Hindlimb muscle (tissue), 1 donor: ENCODE measurements around the gene DMAC1. TPM values are rescaled to one million over a fixed set of nuclear protein-coding genes. Genes with fewer than 3 reads are reported as not detected.

Experiments used
- DNase-seq: peaks from one replicate; pipeline ENCODE4 v3.0.0-alpha.2; 2013
- polyA plus RNA-seq: library from polyadenylated mRNA; unstranded; fragments of 120-200 nt; gene quantifications from one replicate; pipeline ENCODE4 v1.2.1, GENCODE V29; 2013; ENCODE audit not compliant: insufficient read length

DMAC1 gene
- polyA plus RNA-seq: 51.6 TPM

- DNase-seq: peak; percentile 89
Measured at GRCh38 chr9:7799234-7799943, at the start of gene DMAC1. Gene DMAC1 (minus strand): TSS chr9:7799778. CDS start chr9:7799734, 44 bp downstream.

GRCh38 chr9:7849362-7849761 lies 49.8 kb upstream of the DMAC1 start:
- DNase-seq: no peak

GRCh38 chr9:7848498-7848897 lies 48.9 kb upstream of the DMAC1 start:
- no peak for DNase-seq

- no peak for DNase-seq
Measured at GRCh38 chr9:7844242-7844641, 44.7 kb upstream of the DMAC1 start.

- no peak for DNase-seq
Measured at GRCh38 chr9:7841831-7842230, 42.3 kb upstream of the DMAC1 start.

- DNase-seq: no peak
Measured at GRCh38 chr9:7834531-7834930, 35.0 kb upstream of the DMAC1 start.

GRCh38 chr9:7828334-7828733 lies 28.8 kb upstream of the DMAC1 start:
- DNase-seq: no peak

GRCh38 chr9:7827792-7828191 lies 28.2 kb upstream of the DMAC1 start:
- DNase-seq: no peak

GRCh38 chr9:7827056-7827455 lies 27.5 kb upstream of the DMAC1 start:
- DNase-seq: no peak

- peak; percentile 32 for DNase-seq
Measured at GRCh38 chr9:7823651-7824050, 24.1 kb upstream of the DMAC1 start.

- no peak for DNase-seq
Measured at GRCh38 chr9:7819984-7820383, 20.4 kb upstream of the DMAC1 start.

- DNase-seq: no peak
Measured at GRCh38 chr9:7816021-7816420, 16.4 kb upstream of the DMAC1 start.

GRCh38 chr9:7813030-7813429 lies 13.5 kb upstream of the DMAC1 start:
- DNase-seq: no peak

- DNase-seq: no peak
Measured at GRCh38 chr9:7811677-7812076, 12.1 kb upstream of the DMAC1 start.

- no peak for DNase-seq
Measured at GRCh38 chr9:7802666-7803065, 3.1 kb upstream of the DMAC1 start.

- DNase-seq: no peak
Measured at GRCh38 chr9:7799944-7800285, 337 bp upstream of the DMAC1 start.

- DNase-seq: no peak
Measured at GRCh38 chr9:7794196-7794595, 5.4 kb downstream of the DMAC1 start.

GRCh38 chr9:7791394-7791793 lies 8.2 kb downstream of the DMAC1 start:
- no peak for DNase-seq

GRCh38 chr9:7790819-7791182 lies 8.8 kb downstream of the DMAC1 start:
- no peak for DNase-seq

GRCh38 chr9:7790022-7790818 lies 9.4 kb downstream of the DMAC1 start:
- no peak for DNase-seq

GRCh38 chr9:7788772-7789171 lies 10.8 kb downstream of the DMAC1 start:
- DNase-seq: no peak

- DNase-seq: no peak
Measured at GRCh38 chr9:7785813-7786212, 13.8 kb downstream of the DMAC1 start.

GRCh38 chr9:7784472-7784871 lies 15.1 kb downstream of the DMAC1 start:
- DNase-seq: no peak

GRCh38 chr9:7783635-7784063 lies 15.9 kb downstream of the DMAC1 start:
- no peak for DNase-seq
